HCT116 (cell line): ENCODE results near the gene MEIKIN. TPM values are rescaled to one million over a fixed set of nuclear protein-coding genes. Genes with fewer than 3 reads are reported as not detected.

Experiments used
- ATAC-seq: fragments of 200-7000 bp; cut with Tn5 transposase; 2 replicates; pipeline ENCODE4 v1.9.1; 2020; ENCODE audit warnings: mild to moderate bottlenecking, moderate library complexity
- BruUV-seq: library from RNA; stranded (reverse); fragments of 400-500 nt; replicated peaks from 2 replicates; lab custom pipeline; 2021; lab: Mats Ljungman, UMichigan
- CTCF ChIA-PET: fragments of 300-600 bp; sonication (Branson Sonifier 250); formaldehyde crosslinking; loops from one replicate; lab custom pipeline; 2021; ENCODE audit warnings: antibody characterized with exemption; lab: Charles Lee
- POLR2A ChIA-PET: fragments of 300-600, 350-600 bp; sonication (Branson Sonifier 250); formaldehyde crosslinking; loops from one replicate; lab custom pipeline; 2021; ENCODE audit warnings: antibody characterized with exemption; lab: Charles Lee
- RAD21 ChIA-PET, 2 experiments: fragments of 300-600 bp; sonication (Branson Sonifier 250); formaldehyde crosslinking; loops; one replicate each; lab custom pipeline; 2023; ENCODE audit warnings: low total read pairs in 2 of 2; ENCODE audit not compliant: uncharacterized antibody in 2 of 2, unreplicated experiment in 2 of 2, low non-redundant PET in 1 of 2; lab: Charles Lee
- DNase-seq: peaks from one replicate; pipeline ENCODE4 v3.0.0-alpha.2; 2010; ENCODE audit warnings: low read depth, low spot score
- H2AFZ ChIP-seq: fragments of 200-600 bp; shearing (Covaris generic), sonication (generic); 2 replicates; pipeline ENCODE4 v1.6.1; 2017; ENCODE audit warnings: low read depth, mixed run types, mixed read lengths, antibody characterized with exemption, low read length; ENCODE audit not compliant: poor library complexity, severe bottlenecking
- H3K27ac ChIP-seq: 2 replicates; pipeline ENCODE4 v1.5.1; 2012; ENCODE audit warnings: low read depth, low read length
- H3K27me3 ChIP-seq: fragments of 200-600 bp; sonication (generic); 2 replicates; pipeline ENCODE4 v1.6.1; 2016; ENCODE audit warnings: mixed run types, low read length, mixed read lengths; ENCODE audit not compliant: insufficient read depth
- H3K36me3 ChIP-seq, 2 experiments: fragments of 200-500 bp in 1 of 2; fragments of 200-600 bp in 1 of 2; sonication (Bioruptor generic) in 1 of 2; sonication (generic) in 1 of 2; 2 replicates each; pipeline versions ENCODE4 v1.5.1 to v1.6.1; 2014 to 2016; ENCODE audit warnings: low read length in 2 of 2, inconsistent platforms in 1 of 2, mixed read lengths in 1 of 2, mixed run types in 1 of 2; ENCODE audit not compliant: insufficient read depth in 2 of 2, control insufficient read depth in 1 of 2
- H3K4me1 ChIP-seq, 2 experiments: fragments of 200-600 bp in 1 of 2; sonication (generic) in 1 of 2; 2 replicates each; pipeline versions ENCODE4 v1.5.1 to v1.6.1; 2012 to 2017; ENCODE audit warnings: low read length in 2 of 2, inconsistent platforms in 1 of 2, mild to moderate bottlenecking in 1 of 2, mixed read lengths in 1 of 2, mixed run types in 1 of 2, moderate library complexity in 1 of 2; ENCODE audit not compliant: insufficient read depth in 2 of 2, control insufficient read depth in 1 of 2
- H3K4me2 ChIP-seq: fragments of 200-600 bp; sonication (generic); 2 replicates; pipeline ENCODE4 v1.6.1; 2017; ENCODE audit warnings: mixed run types, low read length, mixed read lengths
- H3K4me3 ChIP-seq, 2 experiments: fragments of 200-600 bp in 1 of 2; sonication (generic) in 1 of 2; replicated peaks in 1 of 2; 2 replicates each; pipeline ENCODE4 v1.5.1; 2011 to 2016; ENCODE audit warnings: low read length in 2 of 2, control low read depth in 1 of 2, low read depth in 1 of 2, mild to moderate bottlenecking in 1 of 2, mixed read lengths in 1 of 2, mixed run types in 1 of 2
- H3K79me2 ChIP-seq: fragments of 200-600 bp; sonication (generic); 2 replicates; pipeline ENCODE4 v1.6.1; 2017; ENCODE audit warnings: mild to moderate bottlenecking, mixed run types, low read length, moderate library complexity, mixed read lengths; ENCODE audit not compliant: insufficient read depth
- H3K9ac ChIP-seq: fragments of 200-600 bp; sonication (generic); 2 replicates; pipeline ENCODE4 v1.6.1; 2016; ENCODE audit warnings: low read length, mixed read lengths
- H3K9me2 ChIP-seq: fragments of 200-600 bp; sonication (generic), shearing (Covaris generic); 2 replicates; pipeline ENCODE4 v1.6.1; 2017; ENCODE audit warnings: mixed run types, mild to moderate bottlenecking, moderate library complexity; ENCODE audit not compliant: insufficient read depth
- H3K9me3 ChIP-seq, 2 experiments: fragments of 200-500 bp in 1 of 2; fragments of 200-600 bp in 1 of 2; sonication (Bioruptor generic) in 1 of 2; sonication (generic) in 1 of 2; 2 replicates each; pipeline ENCODE4 v1.6.1; 2014 to 2017; ENCODE audit warnings: low read length in 2 of 2, mixed read lengths in 2 of 2, inconsistent platforms in 1 of 2, low read depth in 1 of 2, mild to moderate bottlenecking in 1 of 2, mixed run types in 1 of 2, moderate library complexity in 1 of 2; ENCODE audit not compliant: control insufficient read depth in 1 of 2, insufficient read depth in 1 of 2
- H4K20me1 ChIP-seq: fragments of 200-600 bp; sonication (generic), shearing (Covaris generic); 2 replicates; pipeline ENCODE4 v1.6.1; 2017; ENCODE audit warnings: mixed run types, mild to moderate bottlenecking, moderate library complexity; ENCODE audit not compliant: insufficient read depth
- CBX3 ChIP-seq: IDR thresholded peaks from 2 replicates; pipeline ENCODE4 v1.6.1; 2012; ENCODE audit warnings: low read depth
- CTCF ChIP-seq, 3 experiments: fragments of 200-600 bp in 1 of 3; sonication (generic) in 1 of 3; IDR thresholded peaks in 2 of 3; conservative IDR thresholded peaks in 1 of 3; 2 replicates each; pipeline ENCODE4 v1.5.1; 2012 to 2017; ENCODE audit warnings: low read depth in 2 of 3, low read length in 2 of 3, antibody characterized with exemption in 1 of 3, borderline replicate concordance in 1 of 3, control low read depth in 1 of 3, mild to moderate bottlenecking in 1 of 3, mixed read lengths in 1 of 3, mixed run types in 1 of 3, moderate library complexity in 1 of 3; ENCODE audit not compliant: insufficient read depth in 1 of 3
- EZH2 ChIP-seq: fragments of 200-600 bp; sonication (generic); IDR thresholded peaks from 2 replicates; pipeline ENCODE4 v1.6.1; 2017; ENCODE audit warnings: antibody characterized with exemption, mixed run types
- FOSL1 ChIP-seq: IDR thresholded peaks from 2 replicates; pipeline ENCODE4 v1.6.1; 2012; ENCODE audit warnings: low read depth
- JUND ChIP-seq: IDR thresholded peaks from 2 replicates; pipeline ENCODE4 v1.6.1; 2012
- POLR2A ChIP-seq: IDR thresholded peaks from 2 replicates; pipeline ENCODE4 v1.7.0; 2011; ENCODE audit warnings: borderline replicate concordance; ENCODE audit not compliant: insufficient read depth, insufficient read length; ENCODE audit errors: extremely low read depth
- POLR2AphosphoS5 ChIP-seq: IDR thresholded peaks from 2 replicates; pipeline ENCODE4 v1.6.1; 2011; ENCODE audit warnings: mild to moderate bottlenecking, low read depth, low read length, moderate library complexity
- RAD21 ChIP-seq: IDR thresholded peaks from 2 replicates; pipeline ENCODE4 v1.6.1; 2012; ENCODE audit warnings: low read depth, mild to moderate bottlenecking
- SIN3A ChIP-seq: IDR thresholded peaks from 2 replicates; pipeline ENCODE4 v1.6.1; 2012; ENCODE audit warnings: low read depth
- SP1 ChIP-seq: IDR thresholded peaks from 2 replicates; pipeline ENCODE4 v1.6.1; 2012; ENCODE audit warnings: low read depth
- SRF ChIP-seq: IDR thresholded peaks from 2 replicates; pipeline ENCODE4 v1.6.1; 2012; ENCODE audit warnings: low read depth
- YY1 ChIP-seq: IDR thresholded peaks from 2 replicates; pipeline ENCODE4 v1.6.1; 2011; ENCODE audit warnings: low read length, low read depth, moderate library complexity, mild to moderate bottlenecking; ENCODE audit not compliant: insufficient replicate concordance; ENCODE audit errors: extremely low read depth
- ZBTB33 ChIP-seq: IDR thresholded peaks from 2 replicates; pipeline ENCODE4 v1.6.1; 2011; ENCODE audit warnings: mild to moderate bottlenecking, low read length, moderate library complexity; ENCODE audit not compliant: insufficient replicate concordance; ENCODE audit errors: extremely low read depth
- ZNF274 ChIP-seq: fragments of 200-500 bp; sonication (Bioruptor generic); IDR thresholded peaks from 2 replicates; pipeline ENCODE4 v1.6.1; 2014; ENCODE audit warnings: mild to moderate bottlenecking, low read depth, low read length, inconsistent platforms
- intact Hi-C: fragments of 100-400 bp; cut with micrococcal nuclease; formaldehyde crosslinking; loops from 2 replicates; pipeline ENCODE4 v1.10.0; 2022
- total RNA-seq: library from RNA; stranded (reverse); gene quantifications from one replicate; pipeline ENCODE4 v1.2.1, GENCODE V29; 2021; ENCODE audit not compliant: unreplicated experiment

The MEIKIN gene
- total RNA-seq, 1 experiment from 2014 or later, result not detected

- no peaks in the 10 kb centered on the region for H3K9me3 ChIP-seq
- H3K9ac ChIP-seq, result no peak overlapping the region
- H3K9me2 ChIP-seq, result no peaks in the 10 kb centered on the region
- H2AFZ ChIP-seq, result no peak overlapping the region
- RAD21 ChIA-PET, result no interaction called here
- no peaks in the 10 kb centered on the region for H3K79me2 ChIP-seq
- H4K20me1 ChIP-seq, result no peaks in the 10 kb centered on the region
- POLR2A ChIA-PET, result no interaction called here
- no peak overlapping the region for H3K27ac ChIP-seq
- no peaks in the 10 kb centered on the region for H3K36me3 ChIP-seq
- intact Hi-C loops, result no loop called here
- no peaks in the 10 kb centered on the region for H3K27me3 ChIP-seq
- no peak overlapping the region for H3K4me2 ChIP-seq
- H3K4me3 ChIP-seq, result no peak overlapping the region
- BruUV-seq, result no TSS peak
- no peaks in the 10 kb centered on the region for H3K4me1 ChIP-seq
- no peak for TF ChIP-seq ZNF274
- TF ChIP-seq SP1, result no peak
- TF ChIP-seq YY1, result no peak
- no peak for TF ChIP-seq SRF
- ATAC-seq (no peak), DNase-seq (no peak)
- CTCF ChIA-PET, result no interaction called here
Observed at GRCh38 chr5:131990716-131991115, 45.3 kb upstream of the MEIKIN start.

GRCh38 chr5:131988601-131989000 lies 43.1 kb upstream of the MEIKIN start:
- ChIA-PET RAD21 (no interaction called here), POLR2A (no interaction called here), CTCF (no interaction called here)
- Histone ChIP-seq H4K20me1 (no peaks in the 10 kb centered on the region), H3K79me2 (no peaks in the 10 kb centered on the region), H3K36me3 (no peaks in the 10 kb centered on the region), H3K9me2 (no peaks in the 10 kb centered on the region), H3K27me3 (no peaks in the 10 kb centered on the region), H2AFZ (no peak overlapping the region), H3K27ac (no peak overlapping the region), H3K9ac (no peak overlapping the region), H3K4me1 (no peaks in the 10 kb centered on the region), H3K9me3 (no peaks in the 10 kb centered on the region), H3K4me2 (no peak overlapping the region), H3K4me3 (no peak overlapping the region)
- BruUV-seq, result no TSS peak
- DNase-seq (no peak), ATAC-seq (no peak)
- TF ChIP-seq POLR2A, result no peak
- no peak for TF ChIP-seq CTCF (IDR thresholded peaks at IDR 0.05 in 2 of 3, conservative IDR thresholded peaks at IDR 0.05 in 1 of 3; ENCODE audit: borderline replicate concordance in 1 of 3, insufficient read depth in 1 of 3, low read depth in 2 of 3, low read length in 2 of 3)
- TF ChIP-seq SIN3A, result no peak
- TF ChIP-seq FOSL1, result no peak
- TF ChIP-seq EZH2, result no peak
- TF ChIP-seq SP1, result no peak
- no peak for TF ChIP-seq YY1
- no peak for TF ChIP-seq JUND
- TF ChIP-seq CBX3, result no peak
- TF ChIP-seq ZBTB33, result no peak
- TF ChIP-seq POLR2AphosphoS5, result no peak
- TF ChIP-seq RAD21, result no peak
- intact Hi-C loops, result no loop called here
